Measurements from ENCODE around the gene LRRC8D. TPM values are rescaled to one million over a fixed set of nuclear protein-coding genes. Genes with fewer than 3 reads are reported as not detected.

The LRRC8D gene
- total and polyA plus RNA-seq, 2 of the 4 experiments (the other 2 are of a cell fraction) = 34.1 to 35.3 TPM

- Histone ChIP-seq H3K27me3 (ENCODE audit: control insufficient read depth, insufficient read depth, low read length) (no peaks in the 10 kb centered on the region), H4K5ac (ENCODE audit: low read depth, low read length) (no peak overlapping the region), H3K27ac (ENCODE audit: insufficient read depth, low read length) (no peak overlapping the region), H3K4me1 (ENCODE audit: control insufficient read depth, insufficient read depth, low read length) (peaks cover 6% of the 10 kb centered on the region), H4K91ac (ENCODE audit: insufficient read depth, low read depth, low read length) (no peak overlapping the region), H3K36me3 (ENCODE audit: control insufficient read depth, insufficient read depth, low read length) (no peaks in the 10 kb centered on the region), H3K9me1 (ENCODE audit: insufficient read depth, low read length) (peaks cover 8% of the 10 kb centered on the region), H3K56ac (ENCODE audit: extremely low read depth, insufficient read depth, low read length) (no peak overlapping the region), H3K4ac (ENCODE audit: low read depth, low read length) (no peak overlapping the region), H3K9me3 (ENCODE audit: control insufficient read depth, insufficient read depth, low read length) (peaks cover 1% of the 10 kb centered on the region; the same call in 1 of the 2 replicates), H3K9ac (ENCODE audit: low read depth, low read length) (no peak overlapping the region), H3K23ac (ENCODE audit: low read depth, low read length) (no peak overlapping the region), H2BK15ac (ENCODE audit: low read depth, low read length) (no peak overlapping the region), H3K18ac (ENCODE audit: low read depth, low read length) (no peak overlapping the region), H3K79me1 (ENCODE audit: low read depth in 1 of 2, low read length in 2 of 2) (0 out of 4 replicates have a peak, but pooled peaks cover 0 to 5% of the 10 kb centered on the region in 2 experiments), H3K14ac (replicated peaks; ENCODE audit: low read depth, low read length) (no peak overlapping the region), H2BK20ac (ENCODE audit: low read depth, low read length) (0 out of 2 replicates have a peak overlapping the region, but pooled peaks have one; percentile 28), H3K4me3 (ENCODE audit: insufficient read depth, low read depth, low read length) (no peak overlapping the region), H2BK5ac (ENCODE audit: low read depth, low read length, poor library complexity, severe bottlenecking) (no peak overlapping the region), H2AK9ac (replicated peaks; ENCODE audit: low read depth, low read length, poor library complexity) (no peak overlapping the region), H4K8ac (ENCODE audit: low read depth in 2 of 2, low read length in 2 of 2) (no peak overlapping the region), H4K20me1 (ENCODE audit: insufficient read depth, low read length) (0 out of 2 replicates have a peak, but pooled peaks cover 5% of the 10 kb centered on the region), H2AK5ac (ENCODE audit: low read depth, low read length) (no peak overlapping the region), H2BK120ac (ENCODE audit: low read depth, low read length) (no peak overlapping the region), H2AFZ (replicated peaks; ENCODE audit: low read length, poor library complexity) (no peak overlapping the region), H3K4me2 (ENCODE audit: low read depth, low read length) (no peak overlapping the region)
- POLR2A ChIA-PET (ENCODE audit: unreplicated experiment) = no interaction called here
- dilution Hi-C loops (cut with HindIII; ENCODE audit: low sequenced_read_pairs, unreplicated experiment) (no loop called here), in situ Hi-C loops (cut with MboI; ENCODE audit: low sequenced_read_pairs) (no loop called here), intact Hi-C loops (cut with micrococcal nuclease) (no loop called here)
- TF ChIP-seq USF2 (IDR thresholded peaks at IDR 0.05; ENCODE audit: low read depth, low read length) (no peak), BHLHE40 (IDR thresholded peaks at IDR 0.05; ENCODE audit: low read depth, low read length) (no peak), MAZ (IDR thresholded peaks at IDR 0.05; ENCODE audit: borderline replicate concordance, low read depth, low read length) (no peak), ELK1 (IDR thresholded peaks at IDR 0.05; ENCODE audit: borderline replicate concordance, low read depth, low read length) (no peak), RCOR1 (IDR thresholded peaks at IDR 0.05; ENCODE audit: insufficient replicate concordance, low read length) (no peak), FOS (IDR thresholded peaks at IDR 0.05; ENCODE audit: low read depth, low read length) (no peak), RAD21 (IDR thresholded peaks at IDR 0.05; ENCODE audit: low read length) (no peak), NFE2L2 (IDR thresholded peaks at IDR 0.05; ENCODE audit: low read depth, low read length) (no peak), CHD1 (IDR thresholded peaks at IDR 0.05; ENCODE audit: low read depth, low read length) (no peak), CEBPB (IDR thresholded peaks at IDR 0.05; ENCODE audit: low read depth, low read length) (no peak), SMC3 (IDR thresholded peaks at IDR 0.05; ENCODE audit: low read depth, low read length) (no peak), POLR2A (IDR thresholded peaks at IDR 0.05; ENCODE audit: low read depth, low read length) (no peak), CTCF (conservative IDR thresholded peaks at IDR 0.05; ENCODE audit: low read depth, low read length) (no peak), RFX5 (IDR thresholded peaks at IDR 0.05; ENCODE audit: low read depth, low read length) (no peak), MAFK (IDR thresholded peaks at IDR 0.05; ENCODE audit: low read depth, low read length) (no peak)
- no peak for DNase-seq
- no TSS peak for BruUV-seq (replicated peaks)
- no peak for ATAC-seq (ENCODE audit: low read depth)
- 75% methylated on average over 2 of the region's 7 CpGs; no CpG with 5 or more reads in 1 of the 2 experiments for WGBS, 2 experiments (ENCODE audit: extremely low coverage in 2 of 2, insufficient read length in 1 of 2)
- CTCF ChIA-PET = no interaction called here
Measured at GRCh38 chr1:89958851-89959654, 138.2 kb downstream of the LRRC8D start.
